ENCODE measurements around the gene PHOX2B. TPM values are rescaled to one million over a fixed set of nuclear protein-coding genes. Genes with fewer than 3 reads are reported as not detected.

PHOX2B gene
- total RNA-seq (under 1 TPM; 0.10 to 0.11 TPM), polyA plus RNA-seq (ENCODE audit: insufficient read length in 2 of 2) (under 1 TPM; 0.12 to 0.27 TPM)
- long read RNA-seq, donor 1, result 0 reads
- long read RNA-seq, donor 2, result 0 reads
- long read RNA-seq, donor 3, result 0 reads
- long read RNA-seq, donor 4, result 0 reads

DNA sequence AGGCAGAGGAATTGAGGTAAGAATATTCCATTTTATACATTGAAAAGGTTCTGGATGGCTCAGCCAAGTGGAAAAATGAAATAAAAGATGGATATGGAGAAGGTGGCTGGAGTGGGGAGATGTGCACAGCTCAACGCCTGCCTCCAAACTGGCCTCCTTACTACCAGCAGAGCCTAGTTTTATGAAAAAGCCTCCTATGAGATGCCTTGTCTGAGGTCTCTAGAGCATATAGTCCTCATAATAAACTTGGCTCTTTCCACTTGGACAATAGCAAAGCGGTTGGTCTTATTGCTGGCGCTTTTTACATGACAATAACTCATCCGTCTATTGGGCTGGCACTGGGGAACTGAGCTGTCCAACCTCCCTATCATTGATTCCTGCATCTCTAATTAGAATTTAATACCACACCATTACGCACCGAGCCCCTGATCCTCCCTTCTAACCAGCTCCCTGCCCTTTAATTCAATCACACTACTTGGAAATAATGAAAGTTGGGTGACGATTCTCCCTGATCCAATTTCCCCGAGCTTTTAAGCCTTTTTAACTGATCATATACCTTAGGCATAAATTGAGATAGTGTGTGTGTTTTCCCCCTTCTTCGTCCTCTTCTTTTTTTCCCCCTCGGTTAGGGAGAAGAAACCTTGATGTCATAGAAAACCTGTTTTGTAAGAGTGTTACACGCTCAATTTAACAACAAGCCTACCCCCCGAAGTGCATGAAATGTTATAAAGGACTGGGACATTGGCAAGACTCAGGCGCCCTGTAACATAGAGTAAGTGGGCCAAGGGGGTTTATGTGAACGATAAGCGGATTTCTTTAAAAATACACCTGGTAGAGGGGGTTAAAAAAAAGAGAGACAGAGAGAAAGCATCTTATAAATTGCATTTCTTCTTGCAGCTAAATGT lies at the start of gene PHOX2B:
PHOX2B (minus strand) TSS at position 155 of the 905 bp plus-strand sequence; CDS start at position 40, 115 bp downstream.
- WGBS (ENCODE audit: insufficient coverage), result 2% methylated on average over 3 of the region's 15 CpGs
- peaks cover 2% of the 10 kb centered on the region for H3K9me3 ChIP-seq (ENCODE audit: control insufficient read depth, insufficient read depth, low read length)
- peak in 2 of 6 donors; percentile 28 to 50 for DNase-seq (ENCODE audit: low read depth in 4 of 6, low spot score in 6 of 6)

DNA sequence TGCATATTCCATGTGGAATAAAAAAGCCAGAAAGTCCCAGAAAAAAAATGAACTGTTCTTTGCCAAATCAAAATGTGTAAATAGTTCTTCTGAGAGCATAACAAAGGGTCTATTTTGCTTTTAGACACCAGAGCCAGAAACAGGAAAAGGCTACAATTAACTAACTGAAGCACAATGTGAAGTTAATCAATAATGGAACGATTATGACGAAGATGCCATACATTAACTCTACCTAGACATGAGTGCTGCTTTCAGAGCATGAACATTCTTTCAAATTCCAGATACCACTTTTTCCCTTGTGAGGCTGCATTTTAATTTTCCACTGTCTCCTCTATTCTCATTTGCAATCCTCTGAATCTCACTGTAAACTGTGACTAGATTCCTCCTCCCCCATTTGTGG lies 48.7 kb upstream of the PHOX2B start:
- H3K27ac ChIP-seq (ENCODE audit: low read depth, low read length), result no peak overlapping the region
- peaks cover 4% of the 10 kb centered on the region for H3K4me1 ChIP-seq (ENCODE audit: control insufficient read depth, insufficient read depth, low read length)
- WGBS (ENCODE audit: insufficient coverage), result 83% methylated on average over 1 of the region's 2 CpGs
- H3K27me3 ChIP-seq (ENCODE audit: control insufficient read depth, insufficient read depth, low read length), result peaks cover 2% of the 10 kb centered on the region
- H3K4me3 ChIP-seq (ENCODE audit: low read depth, low read length), result no peak overlapping the region
- no peak for DNase-seq (ENCODE audit: low read depth in 4 of 6, low spot score in 6 of 6)
- no peaks in the 10 kb centered on the region for H3K36me3 ChIP-seq (ENCODE audit: control insufficient read depth, insufficient read depth, low read length)
- no peaks in the 10 kb centered on the region for H3K9me3 ChIP-seq (ENCODE audit: control insufficient read depth, insufficient read depth, low read length)

More for the DNA sequence above, at the start of gene PHOX2B:
- Histone ChIP-seq H3K27ac (ENCODE audit: low read depth, low read length) (no peak within 1 kb of the TSS), H3K36me3 (ENCODE audit: control insufficient read depth, insufficient read depth, low read length) (no peaks in the 10 kb centered on the region), H3K4me1 (ENCODE audit: control insufficient read depth, insufficient read depth, low read length) (peaks cover 36% of the 10 kb centered on the region), H3K4me3 (ENCODE audit: low read depth, low read length) (no peak within 1 kb of the TSS), H3K27me3 (ENCODE audit: control insufficient read depth, insufficient read depth, low read length) (peaks cover 99% of the 10 kb centered on the region)

DNA sequence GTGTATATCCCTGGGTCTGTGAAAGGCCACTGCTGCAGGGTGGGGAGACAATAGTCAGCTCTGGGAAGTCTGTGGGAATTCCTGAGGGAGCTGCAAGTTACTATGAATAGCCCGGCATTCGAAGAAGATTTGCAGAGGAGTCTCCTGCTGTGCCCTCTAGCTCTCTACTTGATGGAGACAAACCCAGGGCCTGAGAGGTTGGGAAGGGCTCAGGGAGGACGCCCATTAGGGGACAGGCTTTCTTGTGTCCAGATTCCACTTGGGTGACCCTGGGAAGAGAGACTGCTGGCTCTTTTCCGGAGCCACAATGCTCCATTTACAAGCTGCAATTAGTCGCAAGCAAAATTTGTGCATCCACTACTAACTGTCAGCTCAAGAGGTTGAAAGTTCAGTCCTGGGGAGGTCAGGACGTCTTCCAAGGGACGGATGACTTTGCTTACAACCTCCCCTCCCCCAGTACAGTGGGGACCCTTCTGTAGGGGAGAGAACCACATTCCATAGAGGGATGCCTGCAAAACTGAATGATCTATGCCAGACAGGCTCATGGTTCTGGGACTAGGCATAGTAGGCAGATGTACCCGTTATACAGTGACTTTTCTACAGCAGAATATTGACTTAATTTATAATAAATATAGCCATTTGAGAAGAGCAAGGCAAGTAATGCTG lies 48.2 kb upstream of the PHOX2B start:
- no peak overlapping the region for H3K27ac ChIP-seq (ENCODE audit: low read depth, low read length)
- no peak overlapping the region for H3K4me3 ChIP-seq (ENCODE audit: low read depth, low read length)
- WGBS (ENCODE audit: insufficient coverage), result 9% methylated on average over 4 of the region's 8 CpGs
- no peaks in the 10 kb centered on the region for H3K36me3 ChIP-seq (ENCODE audit: control insufficient read depth, insufficient read depth, low read length)
- H3K9me3 ChIP-seq (ENCODE audit: control insufficient read depth, insufficient read depth, low read length), result no peaks in the 10 kb centered on the region
- peak in 2 of 6 donors; percentile 14 to 18 for DNase-seq (ENCODE audit: low read depth in 4 of 6, low spot score in 6 of 6)
- peaks cover 4% of the 10 kb centered on the region for H3K4me1 ChIP-seq (ENCODE audit: control insufficient read depth, insufficient read depth, low read length)
- H3K27me3 ChIP-seq (ENCODE audit: control insufficient read depth, insufficient read depth, low read length), result peaks cover 4% of the 10 kb centered on the region

DNA sequence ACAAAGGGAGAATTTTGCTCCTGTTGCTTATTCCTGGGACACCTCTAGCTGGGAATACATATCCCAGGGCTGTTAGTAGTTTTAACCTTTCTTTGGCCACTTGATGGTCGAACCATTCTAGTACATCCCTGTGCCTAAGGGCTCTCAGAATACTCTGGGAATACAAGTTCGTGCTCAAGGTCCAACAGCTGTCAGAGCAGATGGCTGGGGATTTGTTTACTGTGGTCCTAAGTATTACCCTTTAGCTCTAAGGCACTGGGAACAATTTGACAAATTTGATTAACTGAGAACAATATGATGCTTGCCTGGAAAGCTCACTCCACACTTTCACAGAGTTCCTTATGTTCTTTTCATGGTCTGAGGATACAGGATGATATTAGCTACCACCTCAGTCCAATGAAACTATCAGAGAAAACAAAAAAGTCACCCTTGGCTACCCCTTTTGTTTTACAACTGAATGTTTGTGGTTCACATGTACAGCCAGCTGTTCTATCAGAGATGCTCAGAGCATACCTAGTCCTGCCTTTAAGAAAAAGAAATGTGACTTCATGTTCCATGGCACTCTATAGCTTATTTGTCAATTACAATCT lies 47.4 kb upstream of the PHOX2B start:
- Histone ChIP-seq H3K4me1 (ENCODE audit: control insufficient read depth, insufficient read depth, low read length) (peaks cover 4% of the 10 kb centered on the region), H3K27ac (ENCODE audit: low read depth, low read length) (no peak overlapping the region), H3K27me3 (ENCODE audit: control insufficient read depth, insufficient read depth, low read length) (peaks cover 4% of the 10 kb centered on the region), H3K4me3 (ENCODE audit: low read depth, low read length) (no peak overlapping the region), H3K36me3 (ENCODE audit: control insufficient read depth, insufficient read depth, low read length) (no peaks in the 10 kb centered on the region), H3K9me3 (ENCODE audit: control insufficient read depth, insufficient read depth, low read length) (no peaks in the 10 kb centered on the region)
- DNase-seq (ENCODE audit: low read depth in 4 of 6, low spot score in 6 of 6), result no peak
- WGBS (ENCODE audit: insufficient coverage), result 79% methylated on average over 2 of the region's 2 CpGs

DNA sequence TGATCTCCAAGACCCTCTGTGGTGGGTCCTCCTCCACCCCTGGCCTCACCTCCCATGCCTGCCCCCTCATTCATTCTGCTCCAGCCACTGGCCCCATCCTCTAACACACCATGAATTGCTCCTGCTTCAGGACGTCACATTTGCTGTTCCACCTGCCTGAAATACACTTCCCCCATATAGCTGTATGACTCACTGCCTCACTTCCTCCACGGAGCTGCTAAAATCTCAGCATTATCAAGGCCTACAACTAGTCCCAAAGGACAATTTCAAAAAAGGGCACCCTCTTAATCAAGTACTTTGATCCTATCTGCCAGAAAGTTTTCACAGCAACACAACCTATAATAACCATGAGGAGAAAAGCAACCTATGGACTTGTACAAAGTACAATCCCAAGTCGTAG lies 43.6 kb upstream of the PHOX2B start:
- 73% methylated on average over 3 of the region's 3 CpGs for WGBS (ENCODE audit: insufficient coverage)
- H3K27ac ChIP-seq (ENCODE audit: low read depth, low read length), result no peak overlapping the region
- no peak for DNase-seq (ENCODE audit: low read depth in 4 of 6, low spot score in 6 of 6)
- no peaks in the 10 kb centered on the region for H3K9me3 ChIP-seq (ENCODE audit: control insufficient read depth, insufficient read depth, low read length)
- H3K36me3 ChIP-seq (ENCODE audit: control insufficient read depth, insufficient read depth, low read length), result no peaks in the 10 kb centered on the region
- H3K4me1 ChIP-seq (ENCODE audit: control insufficient read depth, insufficient read depth, low read length), result peaks cover 4% of the 10 kb centered on the region
- peaks cover 4% of the 10 kb centered on the region for H3K27me3 ChIP-seq (ENCODE audit: control insufficient read depth, insufficient read depth, low read length)
- H3K4me3 ChIP-seq (ENCODE audit: low read depth, low read length), result no peak overlapping the region

DNA sequence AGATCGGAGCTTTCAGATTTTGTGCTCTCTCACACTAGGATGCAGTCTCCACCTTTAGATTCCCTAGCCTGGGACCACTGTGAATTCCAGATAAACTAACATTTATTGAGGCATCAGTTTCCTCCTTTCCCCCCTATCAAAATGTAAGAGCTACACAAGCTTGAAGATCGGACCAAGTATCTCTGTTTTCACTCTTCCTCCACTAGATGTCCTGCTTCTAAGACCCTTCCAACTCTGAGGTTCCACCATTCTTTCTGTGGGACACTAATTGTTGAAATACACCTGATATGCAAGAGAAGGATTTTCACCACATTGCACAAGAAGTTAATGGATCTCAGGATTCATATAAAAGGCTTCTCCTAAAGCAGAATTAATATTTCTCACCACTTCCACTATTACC lies 43.0 kb upstream of the PHOX2B start:
- no peak for DNase-seq (ENCODE audit: low read depth in 4 of 6, low spot score in 6 of 6)
- no peak overlapping the region for H3K4me3 ChIP-seq (ENCODE audit: low read depth, low read length)
- H3K27me3 ChIP-seq (ENCODE audit: control insufficient read depth, insufficient read depth, low read length), result peaks cover 4% of the 10 kb centered on the region
- no peaks in the 10 kb centered on the region for H3K9me3 ChIP-seq (ENCODE audit: control insufficient read depth, insufficient read depth, low read length)
- no peak overlapping the region for H3K27ac ChIP-seq (ENCODE audit: low read depth, low read length)
- WGBS (ENCODE audit: insufficient coverage), result 86% methylated on average over 2 of the region's 2 CpGs
- H3K36me3 ChIP-seq (ENCODE audit: control insufficient read depth, insufficient read depth, low read length), result no peaks in the 10 kb centered on the region
- H3K4me1 ChIP-seq (ENCODE audit: control insufficient read depth, insufficient read depth, low read length), result peaks cover 1% of the 10 kb centered on the region

DNA sequence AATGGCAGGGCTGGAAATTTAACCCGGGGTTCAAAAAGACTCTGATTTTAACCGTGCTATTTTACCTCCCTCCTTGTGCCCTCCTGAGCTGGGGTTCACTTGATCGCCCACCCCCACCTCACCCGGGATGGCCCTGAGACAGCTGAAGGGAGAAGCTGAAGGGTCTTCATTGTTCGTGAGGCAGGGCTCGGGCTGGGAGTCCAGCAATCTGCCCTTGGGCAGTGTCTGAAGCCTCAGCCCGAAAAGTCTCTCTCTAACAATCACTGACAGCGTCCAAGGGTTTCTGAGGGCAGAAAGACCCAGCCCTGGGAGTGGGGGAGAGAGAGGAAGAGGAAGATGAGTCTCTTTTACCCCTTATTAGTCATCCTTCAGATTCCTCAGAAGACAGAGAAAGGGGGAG lies 39.4 kb upstream of the PHOX2B start:
- H3K9me3 ChIP-seq (ENCODE audit: control insufficient read depth, insufficient read depth, low read length), result no peaks in the 10 kb centered on the region
- no peak overlapping the region for H3K27ac ChIP-seq (ENCODE audit: low read depth, low read length)
- no peak for DNase-seq (ENCODE audit: low read depth in 4 of 6, low spot score in 6 of 6)
- no peak overlapping the region for H3K4me3 ChIP-seq (ENCODE audit: low read depth, low read length)
- no CpG with 5 or more reads among the region's 8 CpGs for WGBS (ENCODE audit: insufficient coverage)
- no peaks in the 10 kb centered on the region for H3K4me1 ChIP-seq (ENCODE audit: control insufficient read depth, insufficient read depth, low read length)
- H3K36me3 ChIP-seq (ENCODE audit: control insufficient read depth, insufficient read depth, low read length), result no peaks in the 10 kb centered on the region
- H3K27me3 ChIP-seq (ENCODE audit: control insufficient read depth, insufficient read depth, low read length), result peaks cover 2% of the 10 kb centered on the region

DNA sequence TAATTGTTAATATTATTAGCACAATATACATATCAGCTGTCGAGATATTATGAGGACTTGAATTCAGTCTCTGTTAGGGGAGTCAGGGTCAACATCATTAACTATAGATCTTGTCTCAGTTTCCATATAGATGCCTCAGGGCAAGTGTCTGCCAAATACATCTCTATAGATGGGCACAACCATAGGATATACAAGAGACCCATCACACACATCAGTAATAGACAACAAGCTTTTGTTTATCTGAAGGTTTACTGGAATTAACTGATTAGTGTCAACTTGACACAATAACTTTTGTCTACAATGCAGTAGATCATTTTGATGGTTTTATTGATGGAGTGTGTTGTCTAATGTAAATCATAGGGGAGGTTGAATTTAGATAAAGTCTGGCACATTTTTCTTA lies 37.1 kb upstream of the PHOX2B start:
- Histone ChIP-seq H3K9me3 (ENCODE audit: control insufficient read depth, insufficient read depth, low read length) (no peaks in the 10 kb centered on the region), H3K36me3 (ENCODE audit: control insufficient read depth, insufficient read depth, low read length) (no peaks in the 10 kb centered on the region), H3K27ac (ENCODE audit: low read depth, low read length) (no peak overlapping the region), H3K4me3 (ENCODE audit: low read depth, low read length) (no peak overlapping the region), H3K27me3 (ENCODE audit: control insufficient read depth, insufficient read depth, low read length) (no peaks in the 10 kb centered on the region), H3K4me1 (ENCODE audit: control insufficient read depth, insufficient read depth, low read length) (no peaks in the 10 kb centered on the region)
- WGBS (ENCODE audit: insufficient coverage), result no CpG with 5 or more reads among the region's 1 CpG
- DNase-seq (ENCODE audit: low read depth in 4 of 6, low spot score in 6 of 6), result no peak

DNA sequence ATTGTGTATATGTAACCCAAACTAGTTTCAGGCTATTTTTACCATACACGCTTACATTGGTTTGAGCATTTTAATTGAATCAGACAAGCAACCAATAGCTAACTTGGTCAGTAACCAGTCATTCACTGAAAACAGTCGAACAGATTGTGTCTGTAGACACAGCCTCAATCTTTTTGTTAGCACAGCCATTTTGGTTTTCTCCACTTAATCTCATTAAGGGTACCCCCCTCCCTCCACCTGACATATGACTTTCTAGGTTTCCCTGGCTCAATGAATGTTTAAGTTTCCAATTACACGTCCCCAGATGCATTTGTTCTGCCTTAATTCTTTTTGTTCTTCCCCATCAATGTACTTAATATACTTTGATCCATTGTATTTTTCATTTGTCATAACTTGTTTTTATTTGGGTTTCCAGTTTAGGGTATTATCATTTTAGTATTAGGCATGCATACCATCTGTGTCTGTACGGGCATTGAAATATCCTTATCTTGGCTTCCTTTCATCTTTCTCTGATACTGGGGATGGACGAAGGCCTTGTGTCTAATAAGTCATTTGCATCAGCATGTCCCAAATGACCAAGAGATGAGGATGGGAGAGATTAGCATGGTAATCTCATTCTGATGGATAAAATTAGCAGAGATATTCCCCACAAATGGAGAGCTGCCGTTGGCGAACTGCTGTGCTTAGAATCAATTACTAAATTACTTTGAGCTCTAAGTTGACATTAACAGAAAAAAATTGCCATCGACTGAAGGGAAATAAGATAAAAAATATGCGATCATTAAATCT lies 35.9 kb upstream of the PHOX2B start:
- no peaks in the 10 kb centered on the region for H3K9me3 ChIP-seq (ENCODE audit: control insufficient read depth, insufficient read depth, low read length)
- WGBS (ENCODE audit: insufficient coverage), result 69% methylated on average over 2 of the region's 9 CpGs
- H3K4me1 ChIP-seq (ENCODE audit: control insufficient read depth, insufficient read depth, low read length), result no peaks in the 10 kb centered on the region
- H3K27me3 ChIP-seq (ENCODE audit: control insufficient read depth, insufficient read depth, low read length), result no peaks in the 10 kb centered on the region
- no peak for DNase-seq (ENCODE audit: low read depth in 4 of 6, low spot score in 6 of 6)
- H3K36me3 ChIP-seq (ENCODE audit: control insufficient read depth, insufficient read depth, low read length), result no peaks in the 10 kb centered on the region
- H3K4me3 ChIP-seq (ENCODE audit: low read depth, low read length), result no peak overlapping the region
- H3K27ac ChIP-seq (ENCODE audit: low read depth, low read length), result no peak overlapping the region
